ENCODE measurements around the gene HNRNPA2B1.

DNA sequence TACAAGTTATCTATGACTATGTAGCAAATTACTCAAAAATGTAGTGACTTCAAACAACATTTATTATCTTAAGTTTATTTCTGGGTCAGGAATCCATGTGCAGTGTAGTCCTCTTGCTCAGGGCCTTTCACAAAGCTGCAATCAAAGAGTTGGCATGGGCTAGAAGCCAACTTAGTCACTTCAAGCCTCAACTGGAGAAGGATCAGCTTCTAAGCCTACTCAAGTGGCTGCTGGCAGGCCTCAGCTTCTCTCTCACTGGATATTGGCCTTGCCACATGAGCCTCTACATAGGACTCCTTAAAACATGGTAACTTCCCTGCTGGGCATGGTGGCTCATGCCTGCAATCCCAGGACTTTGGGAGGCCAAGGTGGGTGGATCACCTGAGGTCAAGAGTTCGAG is 53.5 kb downstream of the HNRNPA2B1 start:
- TF ChIP-seq, protein P1, sequence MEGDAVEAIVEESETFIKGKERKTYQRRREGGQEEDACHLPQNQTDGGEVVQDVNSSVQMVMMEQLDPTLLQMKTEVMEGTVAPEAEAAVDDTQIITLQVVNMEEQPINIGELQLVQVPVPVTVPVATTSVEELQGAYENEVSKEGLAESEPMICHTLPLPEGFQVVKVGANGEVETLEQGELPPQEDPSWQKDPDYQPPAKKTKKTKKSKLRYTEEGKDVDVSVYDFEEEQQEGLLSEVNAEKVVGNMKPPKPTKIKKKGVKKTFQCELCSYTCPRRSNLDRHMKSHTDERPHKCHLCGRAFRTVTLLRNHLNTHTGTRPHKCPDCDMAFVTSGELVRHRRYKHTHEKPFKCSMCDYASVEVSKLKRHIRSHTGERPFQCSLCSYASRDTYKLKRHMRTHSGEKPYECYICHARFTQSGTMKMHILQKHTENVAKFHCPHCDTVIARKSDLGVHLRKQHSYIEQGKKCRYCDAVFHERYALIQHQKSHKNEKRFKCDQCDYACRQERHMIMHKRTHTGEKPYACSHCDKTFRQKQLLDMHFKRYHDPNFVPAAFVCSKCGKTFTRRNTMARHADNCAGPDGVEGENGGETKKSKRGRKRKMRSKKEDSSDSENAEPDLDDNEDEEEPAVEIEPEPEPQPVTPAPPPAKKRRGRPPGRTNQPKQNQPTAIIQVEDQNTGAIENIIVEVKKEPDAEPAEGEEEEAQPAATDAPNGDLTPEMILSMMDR (IDR thresholded peaks at IDR 0.05): no peak
- TF ChIP-seq EP300 (IDR thresholded peaks at IDR 0.05) (no peak), POLR2AphosphoS5 (IDR thresholded peaks at IDR 0.05) (no peak)

All from upper lobe of left lung (tissue), 4 donors.